Measurements from ENCODE around the gene DYNC2I2. TPM values are rescaled to one million over a fixed set of nuclear protein-coding genes. Genes with fewer than 3 reads are reported as not detected.

Gene DYNC2I2
- total and polyA plus RNA-seq, 5 experiments from 2014 or later, result 2.7 to 8.3 (median 4.1) TPM

GRCh38 chr9:128633601-128634000, 23.0 kb downstream of the DYNC2I2 start:
- peaks cover 0 to 51% (median 8%) of the 10 kb centered on the region in 3 donors for H3K36me3 Mint-ChIP-seq
- DNase-seq (peak in 1 of 10 donors; percentile 2), ATAC-seq (no peak)
- POLR2A ChIA-PET, result interaction anchor here (0.6 kb wide), 1 partner anchor 115 kb away, joined by 3 read pairs; no protein-coding TSS in a partner anchor
- no peaks in the 10 kb centered on the region for H3K27me3 Mint-ChIP-seq
- H3K4me3 Mint-ChIP-seq, result no peak overlapping the region
- peaks cover 0 to 7% (median 0%) of the 10 kb centered on the region in 4 donors for H3K4me1 Mint-ChIP-seq
- H3K9me3 Mint-ChIP-seq, result no peaks in the 10 kb centered on the region
- peak overlapping the region in 1 of 10 donors; percentile 51 for H3K27ac Mint-ChIP-seq

DNA sequence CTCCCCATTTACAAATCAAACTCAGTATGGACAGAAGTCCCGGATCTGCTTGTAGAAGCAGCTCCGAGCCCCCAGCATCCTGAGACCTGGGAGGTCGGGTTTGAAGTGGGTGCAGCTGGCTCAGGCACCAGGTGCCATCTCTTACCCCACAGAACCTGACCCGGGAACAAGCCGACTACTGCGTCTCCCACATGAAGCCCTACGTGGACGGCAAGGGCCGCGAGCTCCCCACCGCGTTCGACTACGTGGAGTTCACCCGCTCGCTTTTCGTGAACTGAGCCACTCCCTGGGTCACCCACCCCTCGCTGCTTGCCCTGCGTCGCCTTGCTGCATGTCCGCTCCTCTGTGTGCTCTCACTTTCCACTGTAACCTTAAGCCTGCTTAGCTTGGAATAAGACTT, 23.6 kb downstream of the DYNC2I2 start:
- H3K36me3 Mint-ChIP-seq, result peaks cover 0 to 53% (median 8%) of the 10 kb centered on the region in 3 donors
- H3K27ac Mint-ChIP-seq, result peak overlapping the region in 2 of 10 donors; percentile 51 to 66

DNA sequence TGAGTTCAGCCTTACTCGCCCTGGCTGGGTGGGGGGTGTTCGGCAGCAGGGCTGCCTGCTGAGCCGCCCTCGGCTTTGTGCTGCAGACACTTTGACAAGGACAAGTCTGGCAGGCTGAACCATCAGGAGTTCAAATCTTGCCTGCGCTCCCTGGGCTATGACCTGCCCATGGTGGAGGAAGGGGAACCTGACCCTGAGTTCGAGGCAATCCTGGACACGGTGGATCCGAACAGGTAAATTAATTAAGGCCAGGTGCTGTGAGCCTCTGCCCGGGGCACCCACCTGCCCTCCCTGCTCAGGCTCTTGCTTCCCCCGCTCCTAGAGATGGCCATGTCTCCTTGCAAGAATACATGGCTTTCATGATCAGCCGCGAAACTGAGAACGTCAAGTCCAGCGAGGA, 24.2 kb downstream of the DYNC2I2 start:
- H3K27ac Mint-ChIP-seq, result no peak overlapping the region
- peak in 1 of 10 donors; percentile 55 for DNase-seq
- H3K36me3 Mint-ChIP-seq, result peaks cover 0 to 59% (median 8%) of the 10 kb centered on the region in 3 donors
- ATAC-seq, result no peak
- peaks cover 0 to 7% (median 0%) of the 10 kb centered on the region in 4 donors for H3K4me1 Mint-ChIP-seq
- no peak overlapping the region for H3K4me3 Mint-ChIP-seq
- no peaks in the 10 kb centered on the region for H3K27me3 Mint-ChIP-seq
- POLR2A ChIA-PET, result interaction anchor here (0.6 kb wide), 1 partner anchor 111 kb away, joined by 4 read pairs; no protein-coding TSS in a partner anchor
- H3K9me3 Mint-ChIP-seq, result no peaks in the 10 kb centered on the region

More for the DNA sequence above, 23.6 kb downstream of the DYNC2I2 start:
- ATAC-seq (no peak), DNase-seq (peak in 1 of 10 donors; percentile 26)
- Mint-ChIP-seq H3K9me3 (no peaks in the 10 kb centered on the region), H3K27me3 (no peaks in the 10 kb centered on the region), H3K4me3 (no peak overlapping the region), H3K4me1 (peaks cover 0 to 7% (median 0%) of the 10 kb centered on the region in 4 donors)
- POLR2A ChIA-PET, result interaction anchor here (0.6 kb wide), 1 partner anchor 115 kb away, joined by 3 read pairs; no protein-coding TSS in a partner anchor

- Mint-ChIP-seq H3K4me3 (no peak overlapping the region), H3K27ac (no peak overlapping the region), H3K36me3 (peaks cover 0 to 63% (median 8%) of the 10 kb centered on the region in 3 donors), H3K27me3 (no peaks in the 10 kb centered on the region), H3K4me1 (peaks cover 0 to 7% (median 0%) of the 10 kb centered on the region in 4 donors), H3K9me3 (no peaks in the 10 kb centered on the region)
- POLR2A ChIA-PET, result interaction anchor here (0.6 kb wide), 1 partner anchor 111 kb away, joined by 4 read pairs; no protein-coding TSS in a partner anchor
- DNase-seq (peak in 1 of 10 donors; percentile 38), ATAC-seq (no peak)
These were observed 24.6 kb downstream of the DYNC2I2 start for GRCh38 chr9:128632066-128632465.

DNA sequence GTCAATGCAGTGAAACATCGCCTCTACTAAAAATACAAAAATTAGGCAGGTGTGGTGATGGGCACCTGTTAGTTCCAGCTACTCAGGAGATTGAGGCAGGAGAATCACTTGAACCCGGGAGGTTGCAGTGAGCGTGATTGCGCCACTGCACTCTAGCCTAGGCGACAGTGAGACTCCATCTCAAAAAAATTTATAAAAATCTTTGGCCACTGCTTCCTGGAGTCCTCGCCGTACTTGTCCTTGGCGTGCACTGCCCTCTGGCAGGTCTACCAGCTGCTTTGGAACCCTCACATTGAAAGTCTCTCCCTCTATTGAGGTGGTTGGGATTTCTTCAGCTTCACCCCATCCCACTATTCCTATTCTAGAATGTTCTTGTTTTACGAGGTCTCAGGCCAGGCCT, 25.0 kb downstream of the DYNC2I2 start:
- Mint-ChIP-seq H3K36me3 (peaks cover 0 to 67% (median 8%) of the 10 kb centered on the region in 3 donors), H3K27ac (no peak overlapping the region), H3K4me1 (peaks cover 0 to 7% (median 0%) of the 10 kb centered on the region in 4 donors), H3K9me3 (no peaks in the 10 kb centered on the region), H3K4me3 (no peak overlapping the region), H3K27me3 (no peaks in the 10 kb centered on the region)
- ATAC-seq (no peak), DNase-seq (peak in 1 of 10 donors; percentile 24)
- POLR2A ChIA-PET, result no interaction called here

GRCh38 chr9:128629852-128630545, 26.6 kb downstream of the DYNC2I2 start:
- Mint-ChIP-seq H3K4me1 (peaks cover 0 to 7% (median 0%) of the 10 kb centered on the region in 4 donors), H3K27ac (peak overlapping the region in 2 of 10 donors; percentile 7 to 41)

DNA sequence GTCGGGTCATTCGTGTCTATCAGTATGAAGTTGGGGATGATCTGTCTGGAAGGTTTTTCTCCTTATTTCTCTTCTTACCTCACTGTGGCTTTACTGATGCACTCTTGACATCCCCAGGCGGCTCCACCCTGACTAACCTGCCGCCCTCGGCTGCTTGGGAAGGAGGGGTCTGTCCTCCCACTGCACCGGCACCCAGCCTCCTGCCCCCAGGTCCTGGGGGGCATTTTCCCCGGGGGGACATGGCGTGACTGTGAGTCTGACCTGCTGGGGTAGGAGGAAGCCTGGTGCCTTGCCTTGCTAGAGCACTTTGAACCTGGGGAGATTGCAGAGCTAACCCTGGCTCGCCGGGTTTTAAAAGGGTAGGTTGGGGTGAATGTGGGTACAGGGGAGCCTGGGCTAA, 27.5 kb downstream of the DYNC2I2 start:
- peak overlapping the region in 2 of 10 donors; percentile 1 to 46 for H3K27ac Mint-ChIP-seq
- DNase-seq (peak in 1 of 10 donors; percentile 4), ATAC-seq (no peak)
- POLR2A ChIA-PET, result no interaction called here
- no peak overlapping the region for H3K4me3 Mint-ChIP-seq
- H3K9me3 Mint-ChIP-seq, result no peaks in the 10 kb centered on the region
- peaks cover 0 to 92% (median 19%) of the 10 kb centered on the region in 3 donors for H3K36me3 Mint-ChIP-seq
- peaks cover 0 to 7% (median 0%) of the 10 kb centered on the region in 4 donors for H3K4me1 Mint-ChIP-seq
- H3K27me3 Mint-ChIP-seq, result no peaks in the 10 kb centered on the region

More at GRCh38 chr9:128629852-128630545, 26.6 kb downstream of the DYNC2I2 start:
- ATAC-seq, result no peak
- peak in 1 of 10 donors; percentile 43 for DNase-seq
- Mint-ChIP-seq H3K9me3 (no peaks in the 10 kb centered on the region), H3K36me3 (peaks cover 0 to 84% (median 15%) of the 10 kb centered on the region in 3 donors), H3K27me3 (no peaks in the 10 kb centered on the region), H3K4me3 (no peak overlapping the region)
- POLR2A ChIA-PET, result interaction anchor here (1.1 kb wide), 1 partner anchor 59 kb away, joined by 3 read pairs; the partner anchor contains the start of gene SET

GRCh38 chr9:128628471-128629048, 28.1 kb downstream of the DYNC2I2 start:
- Mint-ChIP-seq H3K4me1 (peaks cover 0 to 4% (median 0%) of the 10 kb centered on the region in 4 donors), H3K9me3 (no peaks in the 10 kb centered on the region), H3K36me3 (peaks cover 0 to 89% (median 19%) of the 10 kb centered on the region in 3 donors), H3K4me3 (no peak overlapping the region), H3K27ac (peak overlapping the region in 2 of 10 donors; percentile 1 to 46), H3K27me3 (no peaks in the 10 kb centered on the region)
- DNase-seq (peak in 1 of 10 donors; percentile 34), ATAC-seq (no peak)
- POLR2A ChIA-PET, result interaction anchor here (0.6 kb wide), 1 partner anchor 9 kb away, joined by 5 read pairs; no protein-coding TSS in a partner anchor

DNA sequence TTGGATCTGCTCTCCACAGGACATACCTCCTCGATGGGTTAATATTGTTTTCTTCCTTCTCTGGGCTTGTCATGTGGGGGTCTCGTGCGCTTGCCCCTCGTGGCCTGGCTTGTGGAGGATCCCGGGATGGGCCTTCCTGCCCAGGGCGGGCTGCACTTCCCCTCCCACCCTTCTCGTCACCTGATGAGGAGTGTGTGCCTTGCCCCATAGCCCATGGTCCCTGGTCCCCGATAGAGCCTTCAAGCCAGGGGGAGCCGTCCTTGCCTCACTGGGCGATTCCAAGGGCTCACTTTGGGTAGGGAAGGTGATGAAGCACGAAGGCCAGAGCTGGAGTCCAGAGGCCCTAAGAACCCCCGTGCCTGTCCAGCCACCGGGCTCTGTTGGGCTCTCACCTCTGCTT, 28.7 kb downstream of the DYNC2I2 start:
- H3K27ac Mint-ChIP-seq, result peak overlapping the region in 1 of 10 donors; percentile 66

DNA sequence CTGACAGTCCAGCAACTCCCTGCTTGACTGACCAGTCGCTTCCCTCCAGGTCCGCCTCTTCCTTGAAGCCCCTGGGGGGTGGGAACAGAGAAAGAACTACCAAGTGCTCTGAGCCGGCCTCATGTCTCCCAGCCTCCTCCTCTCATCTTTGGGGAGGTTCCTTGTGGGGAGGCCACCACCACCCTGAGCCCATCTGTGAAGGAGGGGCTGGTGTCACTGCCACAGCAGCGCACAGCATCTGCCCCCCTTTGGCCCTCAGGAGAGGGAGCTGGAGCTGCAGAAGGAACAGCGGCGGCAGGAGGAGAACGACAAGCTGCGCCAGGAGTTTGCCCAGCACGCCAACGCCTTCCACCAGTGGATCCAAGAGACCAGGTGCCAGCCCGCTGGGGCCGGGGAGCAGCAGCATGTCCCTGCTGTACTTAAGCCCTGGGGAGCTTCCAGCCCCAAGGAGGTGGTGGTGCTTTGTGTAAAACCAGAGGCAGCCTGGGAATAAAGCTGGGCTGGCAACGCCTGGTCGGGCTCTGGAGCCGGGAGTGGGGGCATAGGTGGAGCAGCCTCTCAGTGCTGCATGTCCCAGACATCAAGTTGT, 29.4 kb downstream of the DYNC2I2 start:
- Mint-ChIP-seq H3K4me1 (peaks cover 0 to 4% (median 0%) of the 10 kb centered on the region in 4 donors), H3K36me3 (peaks cover 0 to 88% (median 15%) of the 10 kb centered on the region in 3 donors), H3K27ac (peak overlapping the region in 1 of 10 donors; percentile 44), H3K4me3 (no peak overlapping the region), H3K9me3 (no peaks in the 10 kb centered on the region), H3K27me3 (no peaks in the 10 kb centered on the region)
- POLR2A ChIA-PET, result no interaction called here
- DNase-seq, result no peak
- no peak for ATAC-seq

More for the DNA sequence above, 28.7 kb downstream of the DYNC2I2 start:
- ATAC-seq (no peak), DNase-seq (no peak)
- Mint-ChIP-seq H3K9me3 (no peaks in the 10 kb centered on the region), H3K27me3 (no peaks in the 10 kb centered on the region), H3K4me1 (peaks cover 0 to 4% (median 0%) of the 10 kb centered on the region in 4 donors), H3K36me3 (peaks cover 0 to 87% (median 18%) of the 10 kb centered on the region in 3 donors), H3K4me3 (no peak overlapping the region)
- POLR2A ChIA-PET, result no interaction called here

GRCh38 chr9:128626181-128626580, 30.5 kb downstream of the DYNC2I2 start:
- Mint-ChIP-seq H3K27ac (peak overlapping the region in 1 of 10 donors; percentile 90), H3K36me3 (peaks cover 0 to 89% (median 15%) of the 10 kb centered on the region in 3 donors)

More at GRCh38 chr9:128626181-128626580, 30.5 kb downstream of the DYNC2I2 start:
- H3K4me3 Mint-ChIP-seq, result no peak overlapping the region
- POLR2A ChIA-PET, result interaction anchor here (0.9 kb wide), 1 partner anchor 63 kb away, joined by 3 read pairs; the partner anchor contains the start of gene SET
- H3K9me3 Mint-ChIP-seq, result no peaks in the 10 kb centered on the region
- ATAC-seq, result no peak
- DNase-seq, result no peak
- peaks cover 0 to 4% (median 0%) of the 10 kb centered on the region in 4 donors for H3K4me1 Mint-ChIP-seq
- no peaks in the 10 kb centered on the region for H3K27me3 Mint-ChIP-seq

All from naive thymus-derived CD8-positive, alpha-beta T cell (primary cell).